Measurements from ENCODE around the gene ACBD4.

Gene ACBD4

GRCh38 chr17:45132572-45133463, 2.7 kb upstream of the ACBD4 start:
- Histone ChIP-seq H3K27me3 (ENCODE audit: control insufficient read depth in 2 of 2, insufficient read depth in 2 of 2, low read length in 2 of 2) (no peaks in the 10 kb centered on the region), H3K4me1 (ENCODE audit: control insufficient read depth in 2 of 2, insufficient read depth in 2 of 2, low read length in 2 of 2) (peaks cover 52 to 59% of the 10 kb centered on the region in 2 donors), H3K9ac (ENCODE audit: low read depth in 1 of 2, low read length in 2 of 2) (peak overlapping the region; percentile 91 to 95), H3K36me3 (ENCODE audit: control insufficient read depth in 2 of 2, insufficient read depth in 2 of 2, low read length in 2 of 2) (no peaks in the 10 kb centered on the region), H3K27ac (ENCODE audit: low read depth in 2 of 2, low read length in 2 of 2) (peak overlapping the region; percentile 97 to 99), H3K4me3 (ENCODE audit: low read length in 2 of 2) (peak overlapping the region; percentile 84 to 91), H3K9me3 (ENCODE audit: control insufficient read depth in 2 of 2, low read length in 2 of 2) (no peaks in the 10 kb centered on the region)

DNA sequence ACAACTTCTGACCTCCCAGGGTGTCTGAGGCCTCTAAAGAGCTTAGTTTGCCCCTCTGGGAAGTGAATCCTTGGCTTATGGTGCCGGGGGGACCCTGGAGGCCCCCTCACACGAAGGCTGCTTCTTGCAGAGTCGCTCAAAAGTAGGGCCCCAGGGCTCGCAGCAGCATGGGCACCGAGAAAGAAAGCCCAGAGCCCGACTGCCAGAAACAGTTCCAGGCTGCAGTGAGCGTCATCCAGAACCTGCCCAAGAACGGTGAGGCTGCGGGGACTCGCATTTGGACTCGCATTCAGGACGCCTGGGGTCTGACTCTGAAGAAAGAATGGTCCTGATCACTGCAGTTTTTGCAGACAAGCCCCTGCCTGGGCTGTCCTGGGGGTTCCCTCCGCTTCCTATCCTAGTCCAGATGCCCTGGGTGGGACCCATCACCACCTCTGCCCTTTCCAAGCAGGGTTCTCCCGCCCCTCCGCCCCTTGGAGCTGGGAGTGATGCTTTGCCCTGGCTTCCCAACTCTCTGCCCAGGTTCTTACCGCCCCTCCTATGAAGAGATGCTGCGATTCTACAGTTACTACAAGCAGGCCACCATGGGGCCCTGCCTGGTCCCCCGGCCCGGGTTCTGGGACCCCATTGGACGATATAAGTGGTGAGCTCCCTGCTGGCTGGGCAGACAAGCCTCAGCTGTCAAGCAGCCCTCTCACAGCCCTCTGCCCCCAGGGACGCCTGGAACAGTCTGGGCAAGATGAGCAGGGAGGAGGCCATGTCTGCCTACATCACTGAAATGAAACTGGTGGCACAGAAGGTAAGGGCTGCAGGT, 698 bp downstream of the ACBD4 start:
- peak overlapping the region; percentile 87 to 93 for H3K4me3 ChIP-seq (ENCODE audit: low read length in 2 of 2)
- peaks cover 0 to 3% of the 10 kb centered on the region in 2 donors for H3K36me3 ChIP-seq (ENCODE audit: control insufficient read depth in 2 of 2, insufficient read depth in 2 of 2, low read length in 2 of 2)
- no peaks in the 10 kb centered on the region for H3K9me3 ChIP-seq (ENCODE audit: control insufficient read depth in 2 of 2, low read length in 2 of 2)
- H3K4me1 ChIP-seq (ENCODE audit: control insufficient read depth in 2 of 2, insufficient read depth in 2 of 2, low read length in 2 of 2), result peaks cover 20 to 26% of the 10 kb centered on the region in 2 donors
- peak overlapping the region; percentile 79 to 92 for H3K9ac ChIP-seq (ENCODE audit: low read depth in 1 of 2, low read length in 2 of 2)
- H3K27ac ChIP-seq (ENCODE audit: low read depth in 2 of 2, low read length in 2 of 2), result peak overlapping the region; percentile 75 to 83
- H3K27me3 ChIP-seq (ENCODE audit: control insufficient read depth in 2 of 2, insufficient read depth in 2 of 2, low read length in 2 of 2), result no peaks in the 10 kb centered on the region

GRCh38 chr17:45136846-45137560, 1.5 kb downstream of the ACBD4 start:
- no peak overlapping the region for H3K9ac ChIP-seq (ENCODE audit: low read depth in 1 of 2, low read length in 2 of 2)
- no peak overlapping the region for H3K27ac ChIP-seq (ENCODE audit: low read depth in 2 of 2, low read length in 2 of 2)
- H3K4me3 ChIP-seq (ENCODE audit: low read length in 2 of 2), result peak overlapping the region; percentile 26 to 87
- peaks cover 18 to 23% of the 10 kb centered on the region in 2 donors for H3K4me1 ChIP-seq (ENCODE audit: control insufficient read depth in 2 of 2, insufficient read depth in 2 of 2, low read length in 2 of 2)
- H3K9me3 ChIP-seq (ENCODE audit: control insufficient read depth in 2 of 2, low read length in 2 of 2), result no peaks in the 10 kb centered on the region
- no peaks in the 10 kb centered on the region for H3K27me3 ChIP-seq (ENCODE audit: control insufficient read depth in 2 of 2, insufficient read depth in 2 of 2, low read length in 2 of 2)
- peaks cover 0 to 3% of the 10 kb centered on the region in 2 donors for H3K36me3 ChIP-seq (ENCODE audit: control insufficient read depth in 2 of 2, insufficient read depth in 2 of 2, low read length in 2 of 2)

DNA sequence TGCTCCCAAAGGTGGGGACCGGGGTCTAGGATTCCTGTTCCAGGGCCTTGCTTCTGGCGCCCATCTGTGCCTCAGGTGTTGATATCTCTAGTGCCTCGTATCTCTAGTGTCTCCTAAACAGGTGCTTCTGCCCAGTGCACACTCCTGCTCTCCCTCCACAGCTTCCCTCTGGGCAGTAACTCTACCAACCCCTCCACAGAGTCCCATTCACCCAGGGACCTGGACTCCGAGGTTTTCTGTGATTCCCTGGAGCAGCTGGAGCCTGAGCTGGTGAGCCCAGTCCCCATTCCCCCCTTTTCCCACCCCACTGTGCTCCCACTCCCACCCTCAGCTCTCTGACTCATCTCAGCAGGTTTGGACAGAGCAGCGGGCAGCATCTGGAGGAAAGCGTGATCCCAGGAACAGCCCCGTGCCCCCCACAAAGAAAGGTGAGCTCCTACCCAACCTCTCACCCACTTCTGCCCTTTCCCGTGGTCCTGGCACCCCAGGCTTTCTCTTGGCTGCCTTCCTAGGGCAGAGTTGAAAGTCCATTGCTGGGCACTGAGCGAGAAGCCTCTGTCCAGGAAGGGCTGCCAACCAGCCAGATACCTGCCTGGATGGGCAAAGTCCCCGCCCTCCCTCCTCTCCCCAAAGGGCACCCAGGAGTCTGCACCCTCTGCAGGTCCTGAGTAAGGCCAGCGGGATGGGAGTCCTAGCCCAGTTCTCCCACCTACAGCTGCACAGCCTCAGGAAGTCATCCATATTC, 2.2 kb downstream of the ACBD4 start:
- Histone ChIP-seq H3K36me3 (ENCODE audit: control insufficient read depth in 2 of 2, insufficient read depth in 2 of 2, low read length in 2 of 2) (peaks cover 0 to 3% of the 10 kb centered on the region in 2 donors), H3K27me3 (ENCODE audit: control insufficient read depth in 2 of 2, insufficient read depth in 2 of 2, low read length in 2 of 2) (no peaks in the 10 kb centered on the region), H3K27ac (ENCODE audit: low read depth in 2 of 2, low read length in 2 of 2) (no peak overlapping the region), H3K4me1 (ENCODE audit: control insufficient read depth in 2 of 2, insufficient read depth in 2 of 2, low read length in 2 of 2) (peaks cover 17 to 22% of the 10 kb centered on the region in 2 donors), H3K4me3 (ENCODE audit: low read length in 2 of 2) (no peak overlapping the region), H3K9me3 (ENCODE audit: control insufficient read depth in 2 of 2, low read length in 2 of 2) (no peaks in the 10 kb centered on the region), H3K9ac (ENCODE audit: low read depth in 1 of 2, low read length in 2 of 2) (no peak overlapping the region)

- Histone ChIP-seq H3K36me3 (ENCODE audit: control insufficient read depth in 2 of 2, insufficient read depth in 2 of 2, low read length in 2 of 2) (peaks cover 0 to 3% of the 10 kb centered on the region in 2 donors), H3K27ac (ENCODE audit: low read depth in 2 of 2, low read length in 2 of 2) (no peak overlapping the region), H3K4me3 (ENCODE audit: low read length in 2 of 2) (no peak overlapping the region), H3K9ac (ENCODE audit: low read depth in 1 of 2, low read length in 2 of 2) (no peak overlapping the region), H3K27me3 (ENCODE audit: control insufficient read depth in 2 of 2, insufficient read depth in 2 of 2, low read length in 2 of 2) (no peaks in the 10 kb centered on the region), H3K4me1 (ENCODE audit: control insufficient read depth in 2 of 2, insufficient read depth in 2 of 2, low read length in 2 of 2) (peaks cover 14 to 23% of the 10 kb centered on the region in 2 donors), H3K9me3 (ENCODE audit: control insufficient read depth in 2 of 2, low read length in 2 of 2) (no peaks in the 10 kb centered on the region)
These were observed 3.5 kb downstream of the ACBD4 start for GRCh38 chr17:45138911-45139532.

DNA sequence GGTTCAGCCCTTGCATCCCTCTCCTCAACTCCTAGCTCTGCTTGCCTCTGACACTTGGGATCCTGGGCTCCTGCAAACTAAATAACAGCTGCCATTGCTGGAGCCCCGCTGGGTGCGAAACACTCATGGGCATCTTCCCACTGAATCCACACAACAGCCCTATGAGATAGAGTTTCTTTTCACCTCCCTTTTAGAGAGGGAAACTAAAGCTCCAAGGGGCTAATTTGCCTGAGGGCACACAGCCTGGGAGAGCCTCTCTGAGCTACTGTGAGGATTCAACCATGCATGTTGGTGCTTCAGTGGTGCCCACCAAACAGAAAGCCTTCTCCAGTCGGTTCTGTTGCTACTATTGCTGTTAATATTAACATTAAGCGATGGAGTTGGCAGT, 4.0 kb downstream of the ACBD4 start:
- Histone ChIP-seq H3K4me1 (ENCODE audit: control insufficient read depth in 2 of 2, insufficient read depth in 2 of 2, low read length in 2 of 2) (peaks cover 17 to 26% of the 10 kb centered on the region in 2 donors), H3K36me3 (ENCODE audit: control insufficient read depth in 2 of 2, insufficient read depth in 2 of 2, low read length in 2 of 2) (peaks cover 0 to 3% of the 10 kb centered on the region in 2 donors), H3K9ac (ENCODE audit: low read depth in 1 of 2, low read length in 2 of 2) (no peak overlapping the region), H3K27ac (ENCODE audit: low read depth in 2 of 2, low read length in 2 of 2) (no peak overlapping the region), H3K27me3 (ENCODE audit: control insufficient read depth in 2 of 2, insufficient read depth in 2 of 2, low read length in 2 of 2) (no peaks in the 10 kb centered on the region), H3K9me3 (ENCODE audit: control insufficient read depth in 2 of 2, low read length in 2 of 2) (no peaks in the 10 kb centered on the region), H3K4me3 (ENCODE audit: low read length in 2 of 2) (no peak overlapping the region)

DNA sequence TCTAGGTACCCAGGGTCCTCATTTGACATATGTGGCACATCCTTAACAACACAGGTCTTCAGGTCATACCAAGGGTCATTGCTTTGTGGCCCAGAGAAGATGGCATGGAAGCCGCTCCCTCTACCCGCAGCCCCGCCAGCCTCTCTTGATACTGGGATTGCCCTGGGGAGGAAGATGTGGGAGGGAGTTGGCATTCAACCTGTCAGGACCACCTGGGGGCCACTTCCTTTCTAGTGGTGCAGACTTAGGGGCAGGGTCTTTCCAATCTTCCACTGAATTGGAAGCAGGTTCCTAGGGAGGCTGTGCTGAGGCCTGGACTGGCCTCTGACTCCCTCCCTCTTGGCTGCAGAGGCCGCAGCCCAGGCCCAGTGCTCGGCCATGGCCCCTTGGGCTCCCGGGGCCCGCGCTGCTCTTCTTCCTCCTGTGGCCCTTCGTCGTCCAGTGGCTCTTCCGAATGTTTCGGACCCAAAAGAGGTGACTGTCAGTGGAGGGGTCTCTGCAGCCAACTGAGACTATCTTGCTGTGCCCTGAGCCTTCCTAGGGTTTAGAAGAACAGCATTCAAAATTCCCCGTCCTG, 7.7 kb downstream of the ACBD4 start:
- no peak overlapping the region for H3K4me3 ChIP-seq (ENCODE audit: low read length in 2 of 2)
- no peaks in the 10 kb centered on the region for H3K27me3 ChIP-seq (ENCODE audit: control insufficient read depth in 2 of 2, insufficient read depth in 2 of 2, low read length in 2 of 2)
- H3K9me3 ChIP-seq (ENCODE audit: control insufficient read depth in 2 of 2, low read length in 2 of 2), result no peaks in the 10 kb centered on the region
- H3K4me1 ChIP-seq (ENCODE audit: control insufficient read depth in 2 of 2, insufficient read depth in 2 of 2, low read length in 2 of 2), result peaks cover 21 to 27% of the 10 kb centered on the region in 2 donors
- peak overlapping the region in 1 of 2 donors; percentile 77 for H3K9ac ChIP-seq (ENCODE audit: low read depth in 1 of 2, low read length in 2 of 2)
- peaks cover 0 to under 1% of the 10 kb centered on the region in 2 donors for H3K36me3 ChIP-seq (ENCODE audit: control insufficient read depth in 2 of 2, insufficient read depth in 2 of 2, low read length in 2 of 2)
- peak overlapping the region; percentile 82 to 87 for H3K27ac ChIP-seq (ENCODE audit: low read depth in 2 of 2, low read length in 2 of 2)

DNA sequence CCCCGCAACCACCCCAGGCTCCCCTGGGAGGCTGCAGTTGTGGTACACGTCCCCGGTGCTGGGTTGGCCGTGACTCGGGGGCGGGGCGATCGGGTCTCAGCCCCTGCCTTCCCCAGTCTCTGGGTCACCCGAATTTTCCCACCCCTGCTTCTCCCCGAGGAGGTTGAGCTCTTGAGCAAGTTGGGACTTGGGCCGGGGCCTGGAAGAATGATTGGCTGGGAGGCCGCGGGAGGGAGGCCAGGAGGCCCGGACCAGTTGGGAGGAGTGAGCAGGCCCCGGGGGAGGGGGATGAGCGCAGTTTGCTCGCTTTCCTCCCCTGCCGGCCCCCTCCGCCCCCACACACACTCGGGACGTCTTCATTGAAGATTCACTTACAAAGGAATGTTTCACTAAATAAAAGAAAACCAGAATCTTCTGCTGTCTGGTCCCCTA, 8.3 kb downstream of the ACBD4 start:
- Histone ChIP-seq H3K4me3 (ENCODE audit: low read length in 2 of 2) (peak overlapping the region; percentile 20 to 56), H3K27me3 (ENCODE audit: control insufficient read depth in 2 of 2, insufficient read depth in 2 of 2, low read length in 2 of 2) (no peaks in the 10 kb centered on the region), H3K9ac (ENCODE audit: low read depth in 1 of 2, low read length in 2 of 2) (peak overlapping the region; percentile 52 to 77)

More for the DNA sequence above, 8.3 kb downstream of the ACBD4 start:
- Histone ChIP-seq H3K4me1 (ENCODE audit: control insufficient read depth in 2 of 2, insufficient read depth in 2 of 2, low read length in 2 of 2) (peaks cover 25 to 30% of the 10 kb centered on the region in 2 donors), H3K27ac (ENCODE audit: low read depth in 2 of 2, low read length in 2 of 2) (peak overlapping the region; percentile 82 to 87), H3K36me3 (ENCODE audit: control insufficient read depth in 2 of 2, insufficient read depth in 2 of 2, low read length in 2 of 2) (no peaks in the 10 kb centered on the region), H3K9me3 (ENCODE audit: control insufficient read depth in 2 of 2, low read length in 2 of 2) (no peaks in the 10 kb centered on the region)

Data from mucosa of rectum (tissue), 2 donors.